IPS-NIHi7 (cell line): ENCODE measurements around the gene GLTP.

Experiments
- DNase-seq: peaks from one replicate; pipeline ENCODE4 v3.0.0; 2012; ENCODE audit warnings: mixed read lengths; ENCODE audit errors: extremely low spot score

GLTP gene

GRCh38 chr12:109820816-109821381, 59.4 kb downstream of the GLTP start:
- no peak for DNase-seq

- DNase-seq: no peak
These were observed 61.3 kb downstream of the GLTP start for GRCh38 chr12:109818905-109819500.

DNA sequence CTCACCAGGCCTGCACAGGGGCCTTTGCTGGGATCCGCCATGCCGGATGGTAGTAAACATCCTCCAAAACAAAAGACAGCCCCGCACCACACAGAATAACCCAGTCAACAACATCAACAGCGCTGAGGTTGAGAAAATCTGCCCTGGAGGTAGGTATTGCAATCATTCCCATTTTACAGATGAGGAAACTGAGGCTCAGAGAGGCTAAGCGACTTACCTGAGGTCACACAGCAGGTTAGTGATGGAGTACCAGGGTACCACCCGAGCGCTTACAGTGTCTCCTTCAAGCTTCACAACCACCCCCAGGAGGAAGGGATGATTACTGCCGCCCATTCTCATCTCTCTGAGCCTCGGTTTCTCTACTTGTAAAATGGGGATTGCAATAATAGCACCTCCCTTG, 62.1 kb downstream of the GLTP start:
- DNase-seq: no peak

GRCh38 chr12:109817627-109818231, 62.6 kb downstream of the GLTP start:
- no peak for DNase-seq

- no peak for DNase-seq
These were observed 63.5 kb downstream of the GLTP start for GRCh38 chr12:109816870-109817269.

DNA sequence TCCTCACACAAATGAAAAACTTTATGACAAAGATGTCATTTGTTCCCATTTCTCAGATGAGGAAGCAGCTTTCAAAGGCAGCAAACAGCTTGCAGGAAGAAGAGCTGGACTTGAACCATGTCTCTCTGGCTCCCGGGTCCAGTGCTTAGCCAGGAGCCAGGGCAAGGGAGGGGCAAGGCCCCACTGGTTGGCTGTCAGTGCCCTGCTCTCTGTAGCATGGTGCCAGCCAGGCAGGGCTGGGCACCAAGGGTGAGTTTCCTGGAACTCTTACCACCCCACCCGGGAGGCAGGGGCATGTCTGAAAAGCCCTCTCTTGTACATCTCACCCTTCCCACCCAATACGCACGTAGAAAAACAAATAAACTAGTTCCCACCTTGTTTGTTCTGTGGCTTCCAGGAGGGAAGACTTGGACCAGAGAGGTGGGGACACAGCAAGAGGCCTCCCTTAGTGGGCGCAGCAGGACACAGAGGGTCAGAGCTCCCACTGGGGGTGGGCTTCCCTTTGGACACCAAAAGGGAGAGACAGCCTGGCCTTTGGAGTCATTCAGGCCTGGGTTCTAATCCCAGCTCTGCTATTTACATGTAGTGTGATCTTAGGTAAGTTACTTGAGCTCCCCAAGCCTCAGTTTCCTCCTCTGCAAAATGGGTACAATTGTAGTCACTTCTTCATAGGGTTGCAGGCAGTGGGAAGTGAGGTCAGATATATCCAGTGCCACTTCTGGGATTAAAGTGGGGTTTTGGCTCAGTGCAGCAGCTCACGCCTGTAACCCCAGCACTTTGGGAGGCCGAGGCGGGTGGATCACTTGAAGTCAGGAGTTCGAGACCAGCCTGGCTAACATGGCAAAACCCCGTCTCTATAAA, 64.4 kb downstream of the GLTP start:
- DNase-seq: no peak

- no peak for DNase-seq
These were observed 65.1 kb downstream of the GLTP start for GRCh38 chr12:109815225-109815624.

- no peak for DNase-seq
These were observed 65.7 kb downstream of the GLTP start for GRCh38 chr12:109814600-109815150.

DNA sequence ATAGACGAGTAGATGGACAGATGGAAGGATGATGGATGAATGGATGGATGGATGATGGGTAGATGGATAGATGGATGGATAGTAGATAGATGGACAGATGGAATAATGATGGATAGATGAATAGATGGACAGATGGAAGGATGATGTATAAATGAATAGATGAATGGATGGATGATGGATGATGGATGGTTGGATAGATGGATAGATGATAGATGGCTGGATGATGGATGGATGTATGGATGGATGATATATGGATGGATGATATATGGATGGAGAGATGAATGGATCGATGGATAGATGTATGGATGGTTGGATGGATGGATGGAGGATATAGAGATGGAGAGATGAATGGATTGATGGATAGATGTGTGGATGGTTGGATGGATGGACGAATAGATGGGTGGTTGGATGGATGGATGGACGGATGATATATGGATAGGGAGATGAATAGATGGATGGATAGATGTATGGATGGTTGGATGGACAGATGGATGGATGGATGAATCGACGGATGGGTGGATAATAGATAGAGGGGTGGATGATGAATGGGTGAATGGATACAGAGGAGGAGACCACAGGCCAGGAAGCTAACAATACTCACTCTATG, 66.4 kb downstream of the GLTP start:
- no peak for DNase-seq

DNA sequence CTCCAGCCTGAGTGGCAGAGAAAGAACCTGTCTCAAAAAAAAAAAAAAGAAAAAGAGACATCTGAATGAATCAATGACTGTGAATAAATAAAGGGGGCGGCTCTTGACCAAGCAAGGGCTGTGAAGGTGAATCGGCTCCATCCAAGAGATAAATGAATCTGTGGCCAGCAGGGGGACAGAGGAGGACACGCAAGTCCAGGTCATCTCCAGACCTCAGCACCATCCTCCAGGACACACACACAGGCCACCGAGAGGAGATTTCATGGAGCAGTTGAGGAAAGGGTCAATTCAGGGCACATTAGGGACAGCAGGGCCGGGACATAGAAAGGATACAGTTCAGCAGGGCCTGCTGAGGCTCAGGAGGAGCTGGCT, 68.7 kb downstream of the GLTP start:
- DNase-seq: no peak

DNA sequence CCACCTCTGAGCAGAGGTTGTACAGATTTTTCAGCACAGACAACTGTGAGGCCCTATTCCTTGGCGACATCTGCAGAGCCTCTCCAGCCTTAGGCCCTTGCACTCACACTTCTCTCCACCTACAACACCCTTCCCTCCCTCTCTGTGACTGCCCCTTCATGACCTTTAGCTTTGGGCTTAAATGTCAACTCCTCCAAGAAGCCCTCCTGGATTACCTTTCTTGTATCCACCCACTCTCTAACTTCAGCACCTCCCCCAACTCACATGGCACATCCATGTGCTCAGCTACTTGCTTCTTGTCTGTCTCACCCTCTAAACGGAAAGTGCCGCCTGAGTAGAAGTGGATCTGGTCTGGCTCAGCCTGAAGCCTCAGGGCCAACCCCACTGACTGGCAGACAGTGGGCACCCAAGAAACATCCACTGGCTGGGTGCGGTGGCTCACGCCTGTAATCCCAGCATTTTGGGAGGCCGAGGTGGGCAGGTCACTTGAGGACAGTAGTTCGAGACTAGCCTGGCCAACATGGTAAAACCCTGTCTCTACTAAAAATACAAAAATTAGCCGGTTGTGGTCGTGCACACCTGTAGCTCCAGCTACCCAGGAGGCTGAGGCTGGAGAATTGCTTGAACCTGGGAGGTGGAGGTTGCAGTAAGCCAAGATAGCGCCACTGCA, 69.3 kb downstream of the GLTP start:
- DNase-seq: no peak

GRCh38 chr12:109808876-109809646, 71.3 kb downstream of the GLTP start:
- DNase-seq: no peak

GRCh38 chr12:109807954-109808643, 72.2 kb downstream of the GLTP start:
- DNase-seq: no peak

- peak; percentile 96 for DNase-seq
These were observed 75.2 kb downstream of the GLTP start for GRCh38 chr12:109804820-109805761.

GRCh38 chr12:109803678-109804077, 76.7 kb downstream of the GLTP start:
- no peak for DNase-seq

DNA sequence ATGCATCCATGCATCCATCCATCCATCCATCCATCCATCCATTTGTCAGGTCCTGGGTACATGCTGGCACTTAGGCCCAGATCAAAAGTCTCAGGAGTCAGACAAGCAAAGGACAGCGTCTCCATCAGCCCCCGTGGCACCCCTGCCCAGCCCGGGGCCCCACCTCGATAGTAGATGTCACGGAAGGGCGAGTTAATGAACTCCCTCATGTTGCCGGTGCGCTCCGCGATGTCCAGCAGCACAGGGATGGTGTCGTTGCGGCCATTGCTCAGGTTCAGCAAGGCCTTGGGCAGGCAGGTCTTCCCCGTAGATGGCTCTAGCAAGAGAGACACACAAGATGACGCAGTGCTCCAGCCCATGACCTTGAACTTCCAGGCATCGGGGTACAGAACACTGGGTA, 77.5 kb downstream of the GLTP start:
- no peak for DNase-seq
